Chondrocyte (in vitro differentiated cells): ENCODE data around the gene SMCHD1. TPM values are rescaled to one million over a fixed set of nuclear protein-coding genes. Genes with fewer than 3 reads are reported as not detected.

Experiments
- DNase-seq: peaks from one replicate; pipeline ENCODE4 v3.0.0; 2021; ENCODE audit warnings: mixed read lengths, low spot score
- H3K27ac Mint-ChIP-seq: one replicate; pipeline ENCODE4 v1.8.0; 2021; ENCODE audit warnings: mild to moderate bottlenecking, moderate library complexity, mixed read lengths; ENCODE audit not compliant: unreplicated experiment
- H3K27me3 Mint-ChIP-seq: 2 replicates; pipeline ENCODE4 v1.8.0; 2021; ENCODE audit warnings: low read depth, mixed read lengths
- H3K36me3 Mint-ChIP-seq: 2 replicates; pipeline ENCODE4 v1.8.0; 2021; ENCODE audit warnings: low read depth, mixed read lengths
- H3K4me1 Mint-ChIP-seq: 2 replicates; pipeline ENCODE4 v1.8.0; 2021; ENCODE audit warnings: low read depth, mild to moderate bottlenecking, mixed read lengths
- H3K4me3 Mint-ChIP-seq: one replicate; pipeline ENCODE4 v1.8.0; 2021; ENCODE audit warnings: mild to moderate bottlenecking, moderate library complexity, mixed read lengths; ENCODE audit not compliant: unreplicated experiment
- H3K9me3 Mint-ChIP-seq: 2 replicates; pipeline ENCODE4 v1.8.0; 2021; ENCODE audit warnings: low read depth, mixed read lengths
- CTCF ChIP-seq: fragments of 200-600 bp; sonication (generic); IDR thresholded peaks from 2 replicates; pipeline ENCODE4 v1.5.0; 2021; ENCODE audit warnings: antibody characterized with exemption, mild to moderate bottlenecking, moderate library complexity
- total RNA-seq: library from RNA; stranded (reverse); gene quantifications from 3 replicates; pipeline ENCODE4 v1.2.1, GENCODE V29; 2021

The SMCHD1 gene
- total RNA-seq, 1 donor from 2014 or later, result 27.3 TPM

- Mint-ChIP-seq H3K4me1 (peaks cover 2% of the 10 kb centered on the region), H3K27me3 (no peaks in the 10 kb centered on the region), H3K9me3 (peaks cover 39% of the 10 kb centered on the region), H3K36me3 (peaks cover 12% of the 10 kb centered on the region), H3K4me3 (no peak overlapping the region), H3K27ac (no peak overlapping the region)
- no peak for TF ChIP-seq CTCF
- DNase-seq, result no peak
Observed at GRCh38 chr18:2811416-2811815, 155.9 kb downstream of the SMCHD1 start.

DNA sequence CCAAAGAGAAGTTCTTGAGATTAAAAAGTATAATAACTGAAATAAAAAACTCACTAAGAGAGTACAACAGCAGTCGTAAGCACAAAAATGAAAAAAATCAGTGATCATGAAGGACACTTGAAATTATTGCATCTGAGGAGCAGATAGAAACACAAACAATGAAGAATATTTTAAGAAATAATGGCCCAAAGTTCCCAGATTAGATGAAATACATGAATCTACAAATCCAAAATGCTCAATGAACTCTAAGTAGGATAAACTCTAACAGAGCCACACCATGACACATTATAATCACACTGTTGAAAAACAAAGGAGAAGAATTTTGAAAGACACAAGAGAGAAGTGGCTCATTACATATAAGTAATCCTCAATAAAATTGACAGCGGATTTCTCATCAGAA, 159.4 kb downstream of the SMCHD1 start:
- peaks cover 10% of the 10 kb centered on the region for H3K36me3 Mint-ChIP-seq
- no peaks in the 10 kb centered on the region for H3K4me1 Mint-ChIP-seq
- DNase-seq, result no peak
- H3K27ac Mint-ChIP-seq, result no peak overlapping the region
- H3K27me3 Mint-ChIP-seq, result no peaks in the 10 kb centered on the region
- peaks cover 45% of the 10 kb centered on the region for H3K9me3 Mint-ChIP-seq
- no peak overlapping the region for H3K4me3 Mint-ChIP-seq
- TF ChIP-seq CTCF, result no peak

- Mint-ChIP-seq H3K9me3 (peaks cover 19% of the 10 kb centered on the region), H3K4me1 (no peaks in the 10 kb centered on the region), H3K27ac (no peak overlapping the region), H3K27me3 (peaks cover 3% of the 10 kb centered on the region), H3K4me3 (no peak overlapping the region), H3K36me3 (peaks cover 5% of the 10 kb centered on the region)
- no peak for TF ChIP-seq CTCF
- no peak for DNase-seq
Observed at GRCh38 chr18:2818281-2818680, 162.8 kb downstream of the SMCHD1 start.

DNA sequence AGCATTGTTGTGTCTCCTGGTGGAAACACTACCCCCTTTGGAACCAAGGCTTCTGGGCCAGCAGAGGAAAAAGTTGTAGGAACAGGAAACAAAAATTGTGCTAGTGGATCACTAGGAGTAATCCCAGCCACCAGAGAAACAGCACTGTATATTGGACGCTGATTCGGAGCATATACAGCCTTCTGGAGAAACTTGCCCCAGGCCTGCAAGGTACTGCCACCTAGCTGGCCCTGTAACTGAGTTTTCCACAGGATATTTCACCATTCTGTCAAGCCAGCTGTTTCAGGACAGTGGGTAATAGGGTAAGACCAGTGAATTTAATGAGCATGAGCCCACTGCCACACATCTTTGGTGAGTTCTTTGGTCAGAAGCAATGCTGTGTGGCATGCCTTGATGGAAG, 166.2 kb downstream of the SMCHD1 start:
- H3K9me3 Mint-ChIP-seq, result peaks cover 6% of the 10 kb centered on the region
- peaks cover 3% of the 10 kb centered on the region for H3K27me3 Mint-ChIP-seq
- H3K4me1 Mint-ChIP-seq, result no peaks in the 10 kb centered on the region
- no peak overlapping the region for H3K4me3 Mint-ChIP-seq
- no peak overlapping the region for H3K27ac Mint-ChIP-seq
- H3K36me3 Mint-ChIP-seq, result no peaks in the 10 kb centered on the region
- no peak for TF ChIP-seq CTCF
- no peak for DNase-seq

- Mint-ChIP-seq H3K27ac (no peak overlapping the region), H3K36me3 (no peaks in the 10 kb centered on the region), H3K4me3 (no peak overlapping the region), H3K4me1 (no peaks in the 10 kb centered on the region), H3K27me3 (peaks cover 3% of the 10 kb centered on the region), H3K9me3 (peaks cover 6% of the 10 kb centered on the region)
- DNase-seq, result no peak
- TF ChIP-seq CTCF, result no peak
Observed at GRCh38 chr18:2822213-2822921, 166.8 kb downstream of the SMCHD1 start.
